Measurements from ENCODE around the gene SERPINB1.

DNA sequence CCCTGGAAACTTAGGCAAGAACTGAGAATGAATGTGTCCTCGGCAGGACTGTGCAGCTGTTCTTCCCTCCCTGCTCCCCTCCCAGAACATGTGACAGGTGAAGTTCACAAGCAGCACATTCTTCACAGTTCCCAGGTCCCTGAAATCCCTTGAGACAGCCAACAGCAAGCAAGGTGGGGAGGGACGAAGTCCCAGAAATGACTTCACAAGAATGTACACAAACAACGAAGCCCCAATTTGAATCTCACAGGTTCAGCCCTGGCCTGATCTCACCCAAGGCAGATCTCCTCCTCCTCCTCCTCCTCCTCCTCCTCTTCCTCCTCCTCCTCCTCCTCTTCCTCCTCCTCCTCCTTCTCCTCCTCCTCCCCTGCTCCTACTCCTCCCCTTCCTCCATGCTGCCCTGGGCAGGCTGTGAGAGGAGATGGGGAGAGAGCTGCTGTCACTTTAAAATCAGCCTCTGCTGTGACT lies 44.1 kb downstream of the SERPINB1 start:
- TF ChIP-seq, protein P1, sequence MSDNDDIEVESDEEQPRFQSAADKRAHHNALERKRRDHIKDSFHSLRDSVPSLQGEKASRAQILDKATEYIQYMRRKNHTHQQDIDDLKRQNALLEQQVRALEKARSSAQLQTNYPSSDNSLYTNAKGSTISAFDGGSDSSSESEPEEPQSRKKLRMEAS (IDR thresholded peaks at IDR 0.05; ENCODE audit: insufficient read depth, insufficient read length), result no peak
- TF ChIP-seq GATA2 (IDR thresholded peaks at IDR 0.05; ENCODE audit: insufficient read depth, insufficient read length, low read depth, low read length) (no peak), EZH2 (IDR thresholded peaks at IDR 0.05; ENCODE audit: borderline replicate concordance, low read depth, low read length, severe bottlenecking) (no peak), POLR2AphosphoS5 (IDR thresholded peaks at IDR 0.05; ENCODE audit: insufficient read depth, low read depth, low read length) (no peak), POLR2A (IDR thresholded peaks at IDR 0.05; ENCODE audit: low read depth, low read length) (no peak), MYC (IDR thresholded peaks at IDR 0.05; ENCODE audit: low read depth, low read length) (no peak)
- TF ChIP-seq, protein P2, sequence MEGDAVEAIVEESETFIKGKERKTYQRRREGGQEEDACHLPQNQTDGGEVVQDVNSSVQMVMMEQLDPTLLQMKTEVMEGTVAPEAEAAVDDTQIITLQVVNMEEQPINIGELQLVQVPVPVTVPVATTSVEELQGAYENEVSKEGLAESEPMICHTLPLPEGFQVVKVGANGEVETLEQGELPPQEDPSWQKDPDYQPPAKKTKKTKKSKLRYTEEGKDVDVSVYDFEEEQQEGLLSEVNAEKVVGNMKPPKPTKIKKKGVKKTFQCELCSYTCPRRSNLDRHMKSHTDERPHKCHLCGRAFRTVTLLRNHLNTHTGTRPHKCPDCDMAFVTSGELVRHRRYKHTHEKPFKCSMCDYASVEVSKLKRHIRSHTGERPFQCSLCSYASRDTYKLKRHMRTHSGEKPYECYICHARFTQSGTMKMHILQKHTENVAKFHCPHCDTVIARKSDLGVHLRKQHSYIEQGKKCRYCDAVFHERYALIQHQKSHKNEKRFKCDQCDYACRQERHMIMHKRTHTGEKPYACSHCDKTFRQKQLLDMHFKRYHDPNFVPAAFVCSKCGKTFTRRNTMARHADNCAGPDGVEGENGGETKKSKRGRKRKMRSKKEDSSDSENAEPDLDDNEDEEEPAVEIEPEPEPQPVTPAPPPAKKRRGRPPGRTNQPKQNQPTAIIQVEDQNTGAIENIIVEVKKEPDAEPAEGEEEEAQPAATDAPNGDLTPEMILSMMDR (IDR thresholded peaks at IDR 0.05; ENCODE audit: extremely low read depth in 1 of 2, insufficient read depth in 1 of 2, low read depth in 1 of 2, low read length in 2 of 2), result no peak

Measured in endothelial cell of umbilical vein (primary cell).